HG02870 (cell line): ENCODE data around the gene CDKAL1.
"Not testable (repeated sequence)": the region's sequence is repeated elsewhere in the genome, so short reads cannot be mapped to it uniquely, and the experiment has no call there.

Experiments
- ATAC-seq: cut with Tn5 transposase; IDR thresholded peaks from one replicate; pipeline ENCODE4 v1.9.1; 2021; ENCODE audit warnings: mild to moderate bottlenecking, moderate library complexity; ENCODE audit not compliant: unreplicated experiment

Gene CDKAL1

GRCh38 chr6:20732896-20733295, 198.6 kb downstream of the CDKAL1 start:
- no peak for ATAC-seq

DNA sequence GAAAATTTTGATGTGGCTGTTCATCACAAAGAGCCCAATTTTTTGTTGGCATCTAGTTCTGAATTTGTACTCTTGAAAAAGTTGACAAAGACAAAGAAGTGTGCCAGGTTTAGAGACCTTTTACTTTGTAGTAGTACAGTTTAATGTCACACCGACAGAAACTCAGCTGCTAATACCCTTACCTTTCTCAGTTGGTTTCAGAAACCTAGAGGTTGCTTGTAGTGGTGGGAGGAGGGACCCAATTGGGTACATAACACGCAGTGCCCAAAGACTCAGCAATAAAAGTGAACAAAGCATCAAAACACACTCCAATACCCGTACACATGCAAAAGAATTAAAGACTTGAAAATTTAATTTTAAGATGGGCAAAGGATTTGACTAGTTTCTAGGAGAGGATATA, 203.7 kb downstream of the CDKAL1 start:
- ATAC-seq, result no peak

DNA sequence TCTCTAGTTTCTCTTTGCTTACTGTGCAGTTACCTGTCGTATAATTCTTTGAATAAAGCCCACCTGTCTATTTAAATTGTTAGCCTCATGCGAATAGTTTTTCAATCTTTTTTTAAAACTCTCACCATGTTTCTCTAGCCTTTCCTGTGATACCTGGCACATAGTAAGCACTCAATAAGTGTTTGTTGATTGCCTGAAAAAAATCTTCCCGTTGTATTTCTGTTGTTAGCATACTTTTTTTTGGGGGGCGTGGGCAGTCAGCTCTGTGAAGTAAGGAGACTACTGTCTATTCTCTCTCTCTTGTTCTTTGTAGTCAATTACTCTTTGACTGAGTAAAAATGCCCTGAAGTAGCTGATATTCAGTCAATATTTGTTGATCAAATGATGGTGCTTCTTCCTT, 205.8 kb downstream of the CDKAL1 start:
- ATAC-seq, result no peak

- no peak for ATAC-seq
Measured at GRCh38 chr6:20740727-20741126, 206.5 kb downstream of the CDKAL1 start.

- ATAC-seq, result no peak
Measured at GRCh38 chr6:20741490-20741889, 207.2 kb downstream of the CDKAL1 start.

GRCh38 chr6:20744911-20745557, 210.8 kb downstream of the CDKAL1 start:
- no peak for ATAC-seq

DNA sequence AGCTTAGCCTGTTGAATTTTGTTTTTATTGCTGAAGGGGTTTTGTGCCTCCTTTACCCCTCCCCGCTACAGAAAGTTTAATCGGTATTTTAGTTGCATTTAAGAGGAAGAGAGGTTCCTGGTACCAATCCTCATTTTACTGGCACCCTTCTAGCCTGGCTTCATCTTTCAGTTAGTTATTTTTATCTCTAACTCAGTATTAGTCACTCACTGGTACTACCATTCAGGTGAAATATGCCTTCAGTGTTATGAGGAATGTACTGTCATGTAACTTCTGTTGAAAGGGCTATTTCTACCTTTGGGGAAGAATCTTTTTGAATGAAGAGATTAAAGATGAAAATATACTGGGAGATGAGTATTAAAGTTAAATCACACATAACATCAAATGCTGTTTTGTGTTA, 211.8 kb downstream of the CDKAL1 start:
- no peak for ATAC-seq

DNA sequence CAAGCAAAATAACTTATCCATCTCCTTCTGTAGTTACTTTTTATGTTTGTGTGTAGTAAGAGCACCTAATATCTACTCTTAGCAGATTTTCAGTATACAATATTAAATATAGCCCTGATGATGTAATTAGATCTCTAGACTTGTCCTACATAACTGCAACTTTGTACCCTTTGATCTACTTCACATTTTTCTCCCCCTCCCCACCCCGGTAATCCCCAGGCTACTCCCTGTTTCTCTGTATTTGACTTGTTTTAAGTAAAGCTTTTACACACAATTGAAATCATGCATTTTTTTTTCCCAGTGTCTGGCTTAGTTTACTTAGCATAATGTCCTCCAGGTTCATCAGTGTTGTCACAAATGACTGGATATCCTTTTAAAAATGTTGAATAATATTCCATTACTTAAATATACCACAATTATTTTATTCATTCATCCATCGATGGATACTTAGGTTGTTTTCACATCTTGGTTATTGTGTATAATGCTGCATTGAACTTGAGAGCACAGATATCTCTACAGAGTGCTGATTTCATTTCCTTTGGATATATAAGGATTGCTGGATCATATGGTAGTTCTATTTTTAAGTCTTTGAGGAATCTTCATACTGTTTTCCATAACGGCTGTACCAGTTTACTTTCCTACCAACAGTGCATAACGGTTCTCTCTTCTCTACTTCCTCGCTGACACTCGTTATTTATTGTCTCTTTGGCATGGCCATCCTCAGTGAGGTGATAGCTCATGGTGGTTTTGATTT, 212.7 kb downstream of the CDKAL1 start:
- no peak for ATAC-seq

DNA sequence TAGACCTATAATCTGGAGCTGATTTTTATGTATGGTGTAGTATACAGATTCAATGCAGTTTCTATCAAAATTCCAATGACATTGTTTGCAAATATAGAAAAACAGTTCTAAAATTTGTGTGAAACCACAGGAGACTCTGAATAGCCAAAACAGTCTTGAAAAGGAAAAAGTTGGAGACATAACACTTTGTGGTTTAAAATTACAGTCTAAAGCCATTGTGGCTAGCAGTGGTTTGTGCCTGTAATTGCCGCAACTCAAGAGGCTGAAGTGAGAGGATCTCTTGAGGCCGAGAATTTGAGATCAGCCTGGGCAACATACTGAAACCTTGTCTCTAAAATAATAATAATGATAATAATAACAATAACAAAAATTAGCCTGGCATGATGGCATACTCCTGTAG, 213.7 kb downstream of the CDKAL1 start:
- ATAC-seq, result no peak

GRCh38 chr6:20751293-20751935, 217.2 kb downstream of the CDKAL1 start:
- ATAC-seq, result no peak

DNA sequence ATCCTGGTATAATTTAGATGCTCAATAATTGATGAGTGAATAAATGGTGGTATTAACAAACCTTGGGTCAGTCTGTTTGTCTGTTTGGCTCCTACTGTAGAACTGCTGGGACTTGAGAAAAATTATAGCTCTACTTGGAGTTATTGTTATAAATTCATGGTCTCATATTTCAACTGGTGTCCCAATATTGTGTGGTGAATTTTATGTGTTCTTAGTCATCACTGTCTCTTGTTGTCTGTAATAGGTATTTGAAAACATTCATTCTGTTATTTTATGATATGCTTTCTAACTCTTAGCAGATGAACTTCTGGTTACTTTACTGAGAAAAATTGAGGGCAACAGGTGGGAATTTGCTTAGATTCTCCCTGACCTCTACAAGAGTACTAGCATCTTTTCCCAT, 221.4 kb downstream of the CDKAL1 start:
- no peak for ATAC-seq

- ATAC-seq, result not testable (repeated sequence)
Measured at GRCh38 chr6:20756584-20757147, 222.4 kb downstream of the CDKAL1 start.

DNA sequence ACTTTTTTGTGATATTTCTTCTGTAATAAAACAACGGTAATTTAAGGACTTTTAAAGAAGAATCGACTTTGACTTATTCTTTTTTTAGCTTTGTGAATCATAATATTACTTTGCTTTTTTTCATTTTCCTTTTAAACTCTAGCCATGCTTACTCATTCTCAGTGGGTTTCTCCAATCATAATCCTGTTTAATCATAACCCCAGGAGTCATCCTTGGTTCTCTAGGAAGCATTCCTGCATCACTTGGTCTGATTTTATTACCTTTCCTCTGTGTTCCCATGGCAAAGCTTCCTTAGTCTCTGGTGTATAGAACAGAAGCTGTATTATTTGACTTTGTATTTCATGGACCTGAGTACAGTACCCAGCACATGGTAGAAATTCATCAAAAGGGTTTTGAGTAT, 223.5 kb downstream of the CDKAL1 start:
- no peak for ATAC-seq

DNA sequence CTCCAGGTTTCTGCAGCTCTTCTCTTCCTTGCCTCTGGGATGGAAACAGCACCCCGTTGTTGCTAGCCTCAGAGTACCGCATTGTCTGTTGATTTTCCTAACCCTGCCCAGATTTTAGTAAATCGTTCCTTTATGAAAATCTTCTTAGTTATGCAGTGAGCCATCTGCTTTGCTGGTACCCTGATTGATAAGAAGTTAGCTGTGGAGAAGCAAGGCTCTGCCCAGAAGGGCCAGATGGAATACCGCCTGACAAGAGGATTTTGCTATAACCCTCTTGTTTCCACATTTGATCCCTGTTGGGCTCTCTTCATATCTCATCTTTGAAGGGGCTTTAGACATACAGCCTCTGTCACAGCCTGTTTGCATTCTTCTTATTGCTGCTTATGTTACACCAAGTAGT, 229.0 kb downstream of the CDKAL1 start:
- no peak for ATAC-seq

DNA sequence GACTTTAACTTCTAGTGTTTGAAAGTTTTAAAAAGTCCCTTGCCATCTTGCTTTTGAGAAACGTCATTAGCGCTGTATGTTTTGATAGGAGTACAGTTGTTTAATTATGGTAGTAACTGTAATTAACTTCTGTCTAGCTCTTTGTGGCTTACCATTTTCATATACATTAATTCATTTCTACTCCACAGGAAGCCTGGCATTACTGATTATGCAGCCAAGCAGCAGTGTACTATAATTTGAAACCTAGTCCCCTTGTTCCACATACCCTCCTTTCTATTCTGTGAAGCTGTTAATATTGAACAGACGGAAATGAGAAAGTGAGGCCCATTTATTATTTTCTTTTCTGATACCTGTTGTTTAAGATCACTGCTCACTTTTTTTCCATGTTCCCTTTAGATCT, 235.4 kb downstream of the CDKAL1 start:
- no peak for ATAC-seq

DNA sequence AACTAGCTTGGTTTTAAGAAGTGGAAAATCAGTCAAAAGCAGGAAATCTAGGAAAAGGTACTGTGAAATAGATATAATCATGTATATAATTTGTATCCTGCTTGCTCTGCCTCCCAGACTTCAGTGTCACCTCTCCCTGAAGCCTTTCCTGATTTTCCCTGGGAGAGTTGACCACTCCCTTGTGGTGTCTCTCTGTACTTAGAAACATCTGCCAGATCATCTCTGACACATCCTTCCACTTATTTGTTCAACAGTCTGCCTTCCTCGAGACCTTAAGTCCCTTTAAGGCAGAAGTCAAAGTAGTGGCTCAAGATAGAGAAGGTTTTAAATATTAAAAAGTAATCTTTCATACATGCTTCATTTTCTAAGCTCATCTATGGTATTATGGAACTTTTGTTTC, 236.5 kb downstream of the CDKAL1 start:
- no peak for ATAC-seq

GRCh38 chr6:20771409-20771808, 237.2 kb downstream of the CDKAL1 start:
- ATAC-seq, result no peak

DNA sequence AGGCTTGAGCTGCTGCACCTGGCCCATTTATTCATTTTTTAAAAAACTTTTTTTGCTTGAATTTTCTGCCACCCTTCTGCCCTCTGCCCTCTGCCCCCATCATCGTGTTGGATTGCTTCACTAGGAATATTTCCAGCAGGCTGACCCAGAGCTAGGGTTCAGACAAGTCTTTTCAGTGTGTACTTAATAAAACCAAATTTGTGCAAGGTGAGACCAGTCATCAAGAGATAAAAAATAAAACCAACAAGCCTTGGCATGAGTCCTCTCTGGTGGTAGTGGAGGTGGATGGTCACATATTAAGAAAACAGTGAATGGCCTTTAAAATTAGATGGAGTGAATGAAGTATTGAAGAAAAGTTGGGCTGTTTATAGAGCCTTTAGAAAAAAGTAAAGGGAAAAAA, 239.6 kb downstream of the CDKAL1 start:
- no peak for ATAC-seq

DNA sequence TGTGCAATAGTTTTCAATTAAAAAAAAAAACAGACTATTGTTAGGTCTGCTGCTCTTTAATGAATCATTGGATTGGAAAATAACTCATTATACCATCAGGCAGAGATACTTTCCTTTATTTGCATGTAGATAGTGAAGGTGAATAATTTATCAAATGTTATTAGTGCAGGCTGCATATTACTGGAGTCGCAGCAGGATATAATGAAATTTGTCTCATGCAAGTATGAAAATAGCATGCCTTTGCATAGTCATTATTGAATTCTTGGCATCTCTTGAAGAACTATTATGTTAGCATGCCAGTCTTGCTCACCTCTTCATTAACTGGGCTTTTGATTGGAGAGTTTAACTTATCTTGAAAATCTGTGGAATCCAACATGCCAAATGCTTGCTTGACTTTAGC, 241.7 kb downstream of the CDKAL1 start:
- ATAC-seq, result no peak

DNA sequence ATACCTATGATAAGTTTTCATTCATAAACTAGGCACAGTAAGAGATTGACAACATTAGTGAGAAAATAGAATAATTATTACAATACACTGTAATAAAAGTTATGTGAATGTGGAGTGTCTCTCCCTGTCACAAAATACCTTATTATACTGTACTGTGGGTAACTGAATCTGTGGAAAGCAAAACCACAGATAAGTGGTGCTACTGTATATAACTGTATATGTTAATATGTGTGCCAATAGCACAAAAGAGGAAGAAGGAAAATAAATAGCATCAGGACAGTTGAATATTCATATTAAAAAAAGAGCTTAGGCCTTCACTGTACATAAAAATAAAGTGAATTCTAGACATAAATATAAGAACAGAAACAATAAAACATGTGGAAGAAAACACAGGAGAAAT, 243.5 kb downstream of the CDKAL1 start:
- no peak for ATAC-seq

GRCh38 chr6:20778459-20778858, 244.2 kb downstream of the CDKAL1 start:
- ATAC-seq, result no peak

DNA sequence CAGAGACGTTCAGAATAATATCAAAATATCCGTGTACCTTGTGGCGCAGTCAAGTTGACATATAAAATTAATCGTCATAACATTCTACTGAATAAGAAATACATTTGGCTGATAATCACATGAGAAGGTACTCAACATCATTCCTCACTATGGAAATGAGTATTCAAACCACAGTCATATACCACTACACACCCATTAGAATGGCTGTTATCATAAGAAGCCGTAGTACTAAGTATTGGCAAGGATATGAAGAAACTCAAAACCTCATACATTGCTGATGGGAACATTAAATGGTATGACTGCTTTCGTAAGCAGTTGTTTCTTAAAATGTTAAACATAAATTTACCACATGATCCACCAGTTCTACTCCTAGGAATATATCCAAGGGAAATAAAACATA, 244.7 kb downstream of the CDKAL1 start:
- no peak for ATAC-seq
